Cardiac muscle cell (in vitro differentiated cells and primary cell): ENCODE measurements around the gene C2. TPM values are rescaled to one million over a fixed set of nuclear protein-coding genes. Genes with fewer than 3 reads are reported as not detected.

Experiments used
- DNase-seq, 2 donors: peaks; one replicate each; pipeline versions ENCODE4 v3.0.0 to v3.0.0-alpha.2; 2010 to 2017; ENCODE audit warnings: low read depth in 1 of 2, low spot score in 1 of 2
- H3K27ac ChIP-seq: fragments of 200-600 bp; sonication (generic); 2 replicates; pipeline ENCODE4 v1.5.1; 2016
- H3K27me3 ChIP-seq: fragments of 200-600 bp; sonication (generic); 2 replicates; pipeline ENCODE4 v1.6.0; 2016; ENCODE audit warnings: control low read depth
- H3K36me3 ChIP-seq: fragments of 200-600 bp; sonication (generic); 2 replicates; pipeline ENCODE4 v1.5.1; 2016; ENCODE audit warnings: control low read depth
- H3K4me1 ChIP-seq: fragments of 200-600 bp; sonication (generic); 2 replicates; pipeline ENCODE4 v1.8.1; 2017; ENCODE audit warnings: low read depth, mild to moderate bottlenecking, mixed run types
- H3K4me3 ChIP-seq: fragments of 200-600 bp; sonication (generic); 2 replicates; pipeline ENCODE4 v1.5.1; 2016; ENCODE audit warnings: mild to moderate bottlenecking
- H3K9me3 ChIP-seq: fragments of 200-600 bp; sonication (generic); 2 replicates; pipeline ENCODE4 v1.5.1; 2017; ENCODE audit warnings: low read depth, mild to moderate bottlenecking, control low read depth
- polyA plus RNA-seq: library from polyadenylated mRNA; unstranded; fragments of >200 nt; fragmentation: Nextera tagmentation; extraction: Ambion mirVana; gene quantifications from 2 replicates; pipeline ENCODE4 v1.2.1, GENCODE V29; 2016
- total RNA-seq: library from RNA; depleted of rRNA; stranded (reverse); fragments of >200 nt; gene quantifications from 2 replicates; pipeline ENCODE4 v1.2.3, GENCODE V29; 2016
- TF ChIP-seq, protein P1 (sequence below): IDR thresholded peaks from 2 replicates; pipeline ENCODE4 v1.5.1; 2012; ENCODE audit warnings: low read depth, mild to moderate bottlenecking, low read length

The C2 gene
- total and polyA plus RNA-seq, 2 experiments from 2014 or later, result 0.48 to 1.9 TPM

DNA sequence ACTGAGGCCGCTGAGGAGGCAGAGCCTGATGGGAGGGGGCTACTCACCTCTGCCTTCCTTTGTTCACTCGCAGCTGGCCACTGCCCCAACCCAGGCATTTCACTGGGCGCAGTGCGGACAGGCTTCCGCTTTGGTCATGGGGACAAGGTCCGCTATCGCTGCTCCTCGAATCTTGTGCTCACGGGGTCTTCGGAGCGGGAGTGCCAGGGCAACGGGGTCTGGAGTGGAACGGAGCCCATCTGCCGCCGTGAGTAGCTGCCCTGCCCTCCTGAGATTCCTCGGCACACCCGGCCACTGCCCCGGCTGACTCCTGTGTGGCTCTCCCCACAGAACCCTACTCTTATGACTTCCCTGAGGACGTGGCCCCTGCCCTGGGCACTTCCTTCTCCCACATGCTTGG, 6.0 kb downstream of the C2 start:
- H3K27ac ChIP-seq, result no peak overlapping the region
- H3K4me3 ChIP-seq, result no peak overlapping the region
- H3K27me3 ChIP-seq, result no peaks in the 10 kb centered on the region
- no peak for DNase-seq
- TF ChIP-seq, protein P1, sequence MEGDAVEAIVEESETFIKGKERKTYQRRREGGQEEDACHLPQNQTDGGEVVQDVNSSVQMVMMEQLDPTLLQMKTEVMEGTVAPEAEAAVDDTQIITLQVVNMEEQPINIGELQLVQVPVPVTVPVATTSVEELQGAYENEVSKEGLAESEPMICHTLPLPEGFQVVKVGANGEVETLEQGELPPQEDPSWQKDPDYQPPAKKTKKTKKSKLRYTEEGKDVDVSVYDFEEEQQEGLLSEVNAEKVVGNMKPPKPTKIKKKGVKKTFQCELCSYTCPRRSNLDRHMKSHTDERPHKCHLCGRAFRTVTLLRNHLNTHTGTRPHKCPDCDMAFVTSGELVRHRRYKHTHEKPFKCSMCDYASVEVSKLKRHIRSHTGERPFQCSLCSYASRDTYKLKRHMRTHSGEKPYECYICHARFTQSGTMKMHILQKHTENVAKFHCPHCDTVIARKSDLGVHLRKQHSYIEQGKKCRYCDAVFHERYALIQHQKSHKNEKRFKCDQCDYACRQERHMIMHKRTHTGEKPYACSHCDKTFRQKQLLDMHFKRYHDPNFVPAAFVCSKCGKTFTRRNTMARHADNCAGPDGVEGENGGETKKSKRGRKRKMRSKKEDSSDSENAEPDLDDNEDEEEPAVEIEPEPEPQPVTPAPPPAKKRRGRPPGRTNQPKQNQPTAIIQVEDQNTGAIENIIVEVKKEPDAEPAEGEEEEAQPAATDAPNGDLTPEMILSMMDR, result no peak
- H3K36me3 ChIP-seq, result no peaks in the 10 kb centered on the region
- H3K9me3 ChIP-seq, result no peaks in the 10 kb centered on the region
- no peaks in the 10 kb centered on the region for H3K4me1 ChIP-seq

DNA sequence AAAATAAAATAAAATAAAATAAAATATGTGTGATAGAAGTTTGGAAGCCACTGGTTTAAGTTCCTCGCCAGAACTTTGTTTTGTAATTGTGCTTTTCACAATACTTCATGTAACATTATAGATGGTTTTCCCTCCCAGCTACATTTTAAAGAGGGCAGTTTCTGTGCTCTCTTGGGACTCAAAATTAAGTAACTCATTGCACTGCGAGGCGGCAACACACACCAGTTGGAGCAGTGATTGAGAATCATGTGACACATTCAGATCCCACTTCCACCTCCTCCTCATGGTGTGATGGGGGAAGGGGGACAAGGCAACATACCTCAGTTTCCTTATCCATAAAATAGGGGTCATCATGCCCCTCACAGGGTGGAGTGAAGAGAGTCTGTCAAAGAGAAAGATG, 7.5 kb downstream of the C2 start:
- H3K27me3 ChIP-seq, result no peaks in the 10 kb centered on the region
- TF ChIP-seq, protein P1, result no peak
- no peaks in the 10 kb centered on the region for H3K9me3 ChIP-seq
- no peaks in the 10 kb centered on the region for H3K36me3 ChIP-seq
- H3K27ac ChIP-seq, result no peak overlapping the region
- no peaks in the 10 kb centered on the region for H3K4me1 ChIP-seq
- DNase-seq, result no peak
- no peak overlapping the region for H3K4me3 ChIP-seq

DNA sequence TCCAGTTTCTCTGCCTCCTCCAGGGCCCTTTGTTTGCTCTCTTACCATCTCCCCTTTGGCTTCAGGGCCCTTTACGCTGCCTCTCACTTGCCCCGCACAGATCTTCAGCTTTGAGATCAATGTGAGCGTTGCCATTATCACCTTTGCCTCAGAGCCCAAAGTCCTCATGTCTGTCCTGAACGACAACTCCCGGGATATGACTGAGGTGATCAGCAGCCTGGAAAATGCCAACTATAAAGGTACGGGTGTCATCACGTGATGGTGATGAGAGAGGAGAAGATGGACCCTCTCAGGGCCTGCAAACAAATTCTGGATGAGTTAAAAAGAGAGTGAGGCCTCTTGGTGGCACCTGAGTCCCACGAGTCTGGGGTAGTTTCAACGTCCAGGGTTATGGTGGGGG, 8.3 kb downstream of the C2 start:
- no peaks in the 10 kb centered on the region for H3K27me3 ChIP-seq
- no peak overlapping the region for H3K4me3 ChIP-seq
- no peaks in the 10 kb centered on the region for H3K9me3 ChIP-seq
- TF ChIP-seq, protein P1, result no peak
- no peak for DNase-seq
- no peak overlapping the region for H3K27ac ChIP-seq
- H3K36me3 ChIP-seq, result no peaks in the 10 kb centered on the region
- H3K4me1 ChIP-seq, result no peaks in the 10 kb centered on the region

DNA sequence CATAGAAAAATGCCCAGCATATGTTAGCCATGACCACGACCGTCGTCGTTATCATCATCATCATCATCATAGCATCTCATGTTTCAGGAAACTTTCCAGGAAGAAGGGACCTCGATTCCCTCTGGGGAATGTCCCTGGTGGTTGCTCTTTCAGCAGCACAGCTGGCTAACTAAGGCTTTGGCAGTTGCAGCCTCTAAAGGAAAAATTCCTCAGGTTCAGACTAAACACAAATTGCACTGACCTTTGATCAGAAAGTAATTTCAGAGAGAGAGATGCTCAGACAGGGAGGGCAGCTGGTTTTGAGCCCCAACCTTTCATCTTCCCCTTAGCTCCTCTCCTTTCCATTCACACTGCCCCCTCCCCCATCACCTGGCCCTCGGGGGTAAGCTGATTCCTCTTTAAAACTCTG, 12.7 kb downstream of the C2 start:
- TF ChIP-seq, protein P1, result no peak
- DNase-seq, result no peak
- no peaks in the 10 kb centered on the region for H3K36me3 ChIP-seq

DNA sequence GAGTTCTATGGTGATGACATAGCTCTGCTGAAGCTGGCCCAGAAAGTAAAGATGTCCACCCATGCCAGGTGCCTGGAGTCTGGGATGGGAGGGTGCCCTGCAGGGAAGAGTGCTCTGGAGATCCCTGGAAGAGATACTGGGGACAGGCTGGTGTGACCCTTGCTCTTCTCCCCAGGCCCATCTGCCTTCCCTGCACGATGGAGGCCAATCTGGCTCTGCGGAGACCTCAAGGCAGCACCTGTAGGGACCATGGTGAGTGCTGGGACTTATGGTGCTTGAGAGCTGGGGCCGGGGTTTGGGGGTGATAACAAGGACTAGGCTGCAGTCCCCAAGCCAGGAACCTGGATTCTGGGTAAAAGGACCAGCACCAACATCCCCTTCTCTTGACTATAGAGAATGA, 16.2 kb downstream of the C2 start:
- no peaks in the 10 kb centered on the region for H3K9me3 ChIP-seq
- H3K4me1 ChIP-seq, result no peaks in the 10 kb centered on the region
- no peaks in the 10 kb centered on the region for H3K27me3 ChIP-seq
- H3K4me3 ChIP-seq, result no peak overlapping the region
- no peak overlapping the region for H3K27ac ChIP-seq
- TF ChIP-seq, protein P1, result no peak
- H3K36me3 ChIP-seq, result no peaks in the 10 kb centered on the region
- DNase-seq, result no peak

More for the DNA sequence above, 12.7 kb downstream of the C2 start:
- no peaks in the 10 kb centered on the region for H3K4me1 ChIP-seq
- no peaks in the 10 kb centered on the region for H3K9me3 ChIP-seq
- H3K4me3 ChIP-seq, result no peak overlapping the region
- H3K27me3 ChIP-seq, result no peaks in the 10 kb centered on the region
- no peak overlapping the region for H3K27ac ChIP-seq

DNA sequence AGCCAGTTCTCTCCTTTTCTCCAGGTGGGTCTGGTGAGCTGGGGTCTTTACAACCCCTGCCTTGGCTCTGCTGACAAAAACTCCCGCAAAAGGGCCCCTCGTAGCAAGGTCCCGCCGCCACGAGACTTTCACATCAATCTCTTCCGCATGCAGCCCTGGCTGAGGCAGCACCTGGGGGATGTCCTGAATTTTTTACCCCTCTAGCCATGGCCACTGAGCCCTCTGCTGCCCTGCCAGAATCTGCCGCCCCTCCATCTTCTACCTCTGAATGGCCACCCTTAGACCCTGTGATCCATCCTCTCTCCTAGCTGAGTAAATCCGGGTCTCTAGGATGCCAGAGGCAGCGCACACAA, 17.6 kb downstream of the C2 start:
- H3K27me3 ChIP-seq, result no peaks in the 10 kb centered on the region
- DNase-seq, result no peak
- no peak overlapping the region for H3K27ac ChIP-seq
- no peaks in the 10 kb centered on the region for H3K9me3 ChIP-seq
- TF ChIP-seq, protein P1, result no peak
- H3K36me3 ChIP-seq, result no peaks in the 10 kb centered on the region
- no peaks in the 10 kb centered on the region for H3K4me1 ChIP-seq
- no peak overlapping the region for H3K4me3 ChIP-seq
